Thyroid gland (tissue), 4 donors: ENCODE data around the gene MAPT.

Experiments
- POLR2A ChIP-seq, 2 donors: fragments of 450-650 bp; IDR thresholded peaks; one replicate each; pipeline ENCODE4 v1.6.1; 2017; ENCODE audit warnings: antibody characterized with exemption in 2 of 2, mild to moderate bottlenecking in 2 of 2, moderate library complexity in 1 of 2
- TF ChIP-seq, protein P1 (sequence below), 6 experiments: fragments of 200-600 bp in 3 of 6; fragments of 450-650 bp in 3 of 6; sonication (generic) in 3 of 6; IDR thresholded peaks; one replicate each; pipeline ENCODE4 v1.5.1; 2016 to 2019; ENCODE audit warnings: antibody characterized with exemption in 6 of 6, mild to moderate bottlenecking in 2 of 6, inconsistent platforms in 1 of 6, moderate library complexity in 1 of 6

- no peak for TF ChIP-seq POLR2A (IDR thresholded peaks at IDR 0.05)
- TF ChIP-seq, protein P1, sequence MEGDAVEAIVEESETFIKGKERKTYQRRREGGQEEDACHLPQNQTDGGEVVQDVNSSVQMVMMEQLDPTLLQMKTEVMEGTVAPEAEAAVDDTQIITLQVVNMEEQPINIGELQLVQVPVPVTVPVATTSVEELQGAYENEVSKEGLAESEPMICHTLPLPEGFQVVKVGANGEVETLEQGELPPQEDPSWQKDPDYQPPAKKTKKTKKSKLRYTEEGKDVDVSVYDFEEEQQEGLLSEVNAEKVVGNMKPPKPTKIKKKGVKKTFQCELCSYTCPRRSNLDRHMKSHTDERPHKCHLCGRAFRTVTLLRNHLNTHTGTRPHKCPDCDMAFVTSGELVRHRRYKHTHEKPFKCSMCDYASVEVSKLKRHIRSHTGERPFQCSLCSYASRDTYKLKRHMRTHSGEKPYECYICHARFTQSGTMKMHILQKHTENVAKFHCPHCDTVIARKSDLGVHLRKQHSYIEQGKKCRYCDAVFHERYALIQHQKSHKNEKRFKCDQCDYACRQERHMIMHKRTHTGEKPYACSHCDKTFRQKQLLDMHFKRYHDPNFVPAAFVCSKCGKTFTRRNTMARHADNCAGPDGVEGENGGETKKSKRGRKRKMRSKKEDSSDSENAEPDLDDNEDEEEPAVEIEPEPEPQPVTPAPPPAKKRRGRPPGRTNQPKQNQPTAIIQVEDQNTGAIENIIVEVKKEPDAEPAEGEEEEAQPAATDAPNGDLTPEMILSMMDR (IDR thresholded peaks at IDR 0.05) = no peak
Observed at GRCh38 chr17:46001390-46002310, 107.3 kb downstream of the MAPT start.
